ENCODE measurements around the gene KRTAP5-8.
"Not testable (repeated sequence)": the region's sequence is repeated elsewhere in the genome, so short reads cannot be mapped to it uniquely, and the experiment has no call there.

Gene KRTAP5-8

GRCh38 chr11:71558996-71559395 lies 21.2 kb downstream of the KRTAP5-8 start:
- DNase-seq = no peak
- Histone ChIP-seq H3K9me3 (ENCODE audit: control insufficient read depth, low read length) (no peaks in the 10 kb centered on the region), H3K27ac (ENCODE audit: insufficient read depth, low read length, poor library complexity, severe bottlenecking) (no peak overlapping the region), H3K36me3 (ENCODE audit: control insufficient read depth, insufficient read depth, low read length) (no peaks in the 10 kb centered on the region), H3K27me3 (replicated peaks; ENCODE audit: control insufficient read depth, insufficient read depth, low read length, poor library complexity, severe bottlenecking) (no peaks in the 10 kb centered on the region), H3K4me1 (ENCODE audit: control insufficient read depth, insufficient read depth, low read length, poor library complexity, severe bottlenecking) (no peaks in the 10 kb centered on the region), H3K4me3 (ENCODE audit: insufficient read depth, low read depth, low read length, poor library complexity, severe bottlenecking) (no peak overlapping the region)

DNA sequence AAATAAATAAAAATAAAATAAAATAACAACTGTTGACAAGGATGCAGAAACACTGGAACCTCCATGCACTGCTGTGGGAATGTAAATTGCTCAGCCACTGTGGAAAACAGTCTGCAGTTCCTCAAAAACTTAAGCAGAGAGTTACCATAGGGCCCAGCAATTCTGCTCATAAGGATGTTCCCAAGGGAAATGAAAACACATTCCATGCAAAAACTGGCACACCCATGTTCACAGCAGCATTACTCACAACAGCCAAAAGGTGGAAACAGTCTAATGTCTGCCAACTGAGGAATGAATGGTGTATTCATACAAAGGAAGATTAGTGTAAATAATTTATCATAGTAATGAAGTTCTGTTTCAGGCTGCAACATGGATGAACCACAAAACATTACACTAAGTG lies 24.3 kb downstream of the KRTAP5-8 start:
- no peak overlapping the region for H3K4me3 ChIP-seq (ENCODE audit: insufficient read depth, low read depth, low read length, poor library complexity, severe bottlenecking)

GRCh38 chr11:71563406-71563805 lies 25.6 kb downstream of the KRTAP5-8 start:
- no peaks in the 10 kb centered on the region for H3K4me1 ChIP-seq (ENCODE audit: control insufficient read depth, insufficient read depth, low read length, poor library complexity, severe bottlenecking)
- H3K27me3 ChIP-seq (replicated peaks; ENCODE audit: control insufficient read depth, insufficient read depth, low read length, poor library complexity, severe bottlenecking) = no peaks in the 10 kb centered on the region
- H3K4me3 ChIP-seq (ENCODE audit: insufficient read depth, low read depth, low read length, poor library complexity, severe bottlenecking) = no peak overlapping the region
- DNase-seq = no peak
- H3K9me3 ChIP-seq (ENCODE audit: control insufficient read depth, low read length) = no peaks in the 10 kb centered on the region
- no peaks in the 10 kb centered on the region for H3K36me3 ChIP-seq (ENCODE audit: control insufficient read depth, insufficient read depth, low read length)
- no peak overlapping the region for H3K27ac ChIP-seq (ENCODE audit: insufficient read depth, low read length, poor library complexity, severe bottlenecking)

More for the DNA sequence above, 24.3 kb downstream of the KRTAP5-8 start:
- Histone ChIP-seq H3K36me3 (ENCODE audit: control insufficient read depth, insufficient read depth, low read length) (no peaks in the 10 kb centered on the region), H3K4me1 (ENCODE audit: control insufficient read depth, insufficient read depth, low read length, poor library complexity, severe bottlenecking) (no peaks in the 10 kb centered on the region), H3K9me3 (ENCODE audit: control insufficient read depth, low read length) (no peaks in the 10 kb centered on the region), H3K27ac (ENCODE audit: insufficient read depth, low read length, poor library complexity, severe bottlenecking) (no peak overlapping the region), H3K27me3 (replicated peaks; ENCODE audit: control insufficient read depth, insufficient read depth, low read length, poor library complexity, severe bottlenecking) (no peaks in the 10 kb centered on the region)
- DNase-seq = no peak

- H3K27ac ChIP-seq (ENCODE audit: insufficient read depth, low read length, poor library complexity, severe bottlenecking) = no peak overlapping the region
- H3K4me1 ChIP-seq (ENCODE audit: control insufficient read depth, insufficient read depth, low read length, poor library complexity, severe bottlenecking) = no peaks in the 10 kb centered on the region
- H3K27me3 ChIP-seq (replicated peaks; ENCODE audit: control insufficient read depth, insufficient read depth, low read length, poor library complexity, severe bottlenecking) = no peaks in the 10 kb centered on the region
- no peak overlapping the region for H3K4me3 ChIP-seq (ENCODE audit: insufficient read depth, low read depth, low read length, poor library complexity, severe bottlenecking)
- no peaks in the 10 kb centered on the region for H3K36me3 ChIP-seq (ENCODE audit: control insufficient read depth, insufficient read depth, low read length)
- DNase-seq = no peak
- H3K9me3 ChIP-seq (ENCODE audit: control insufficient read depth, low read length) = no peaks in the 10 kb centered on the region
These were observed 26.6 kb downstream of the KRTAP5-8 start for GRCh38 chr11:71564430-71564829.

DNA sequence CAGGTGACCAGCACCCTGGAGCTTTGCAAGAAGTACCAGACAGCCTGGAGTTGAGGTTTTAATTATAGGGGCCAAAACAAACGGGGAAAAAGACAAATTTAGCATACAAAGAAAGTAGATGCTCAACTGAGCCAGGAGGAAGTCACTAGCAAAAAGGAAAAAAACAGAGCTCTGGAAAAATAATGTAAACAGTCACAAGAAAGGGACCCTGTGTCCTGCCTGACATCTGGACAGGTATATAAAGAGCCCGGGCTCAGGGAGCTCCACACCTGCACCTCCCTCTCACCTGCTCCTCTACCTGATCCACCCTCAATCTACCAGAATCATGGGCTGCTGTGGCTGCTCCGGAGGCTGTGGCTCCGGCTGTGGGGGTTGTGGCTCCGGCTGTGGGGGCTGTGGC lies 27.4 kb downstream of the KRTAP5-8 start, which contains the start of gene KRTAP5-10:
TSS of gene KRTAP5-10 (plus strand) at position 301 of the 400 bp plus-strand sequence. CDS start at position 326, 25 bp downstream.
- no peak within 1 kb of the TSS for H3K4me3 ChIP-seq (ENCODE audit: insufficient read depth, low read depth, low read length, poor library complexity, severe bottlenecking)
- no peaks in the 10 kb centered on the region for H3K27me3 ChIP-seq (replicated peaks; ENCODE audit: control insufficient read depth, insufficient read depth, low read length, poor library complexity, severe bottlenecking)

GRCh38 chr11:71566081-71566620 lies 28.3 kb downstream of the KRTAP5-8 start:
- Histone ChIP-seq H3K36me3 (ENCODE audit: control insufficient read depth, insufficient read depth, low read length) (no peaks in the 10 kb centered on the region), H3K27ac (ENCODE audit: insufficient read depth, low read length, poor library complexity, severe bottlenecking) (no peak overlapping the region), H3K4me1 (ENCODE audit: control insufficient read depth, insufficient read depth, low read length, poor library complexity, severe bottlenecking) (no peaks in the 10 kb centered on the region), H3K4me3 (ENCODE audit: insufficient read depth, low read depth, low read length, poor library complexity, severe bottlenecking) (no peak overlapping the region), H3K9me3 (ENCODE audit: control insufficient read depth, low read length) (no peaks in the 10 kb centered on the region), H3K27me3 (replicated peaks; ENCODE audit: control insufficient read depth, insufficient read depth, low read length, poor library complexity, severe bottlenecking) (no peaks in the 10 kb centered on the region)
- no peak for DNase-seq

More for the DNA sequence above, 27.4 kb downstream of the KRTAP5-8 start, which contains the start of gene KRTAP5-10:
- Histone ChIP-seq H3K9me3 (ENCODE audit: control insufficient read depth, low read length) (no peaks in the 10 kb centered on the region), H3K4me1 (ENCODE audit: control insufficient read depth, insufficient read depth, low read length, poor library complexity, severe bottlenecking) (no peaks in the 10 kb centered on the region), H3K27ac (ENCODE audit: insufficient read depth, low read length, poor library complexity, severe bottlenecking) (no peak within 1 kb of the TSS), H3K36me3 (ENCODE audit: control insufficient read depth, insufficient read depth, low read length) (no peaks in the 10 kb centered on the region)
- no peak for DNase-seq

- H3K36me3 ChIP-seq (ENCODE audit: control insufficient read depth, insufficient read depth, low read length); H3K27ac ChIP-seq (ENCODE audit: insufficient read depth, low read length, poor library complexity, severe bottlenecking); DNase-seq; H3K4me1 ChIP-seq (ENCODE audit: control insufficient read depth, insufficient read depth, low read length, poor library complexity, severe bottlenecking); H3K4me3 ChIP-seq (ENCODE audit: insufficient read depth, low read depth, low read length, poor library complexity, severe bottlenecking); H3K9me3 ChIP-seq (ENCODE audit: control insufficient read depth, low read length); H3K27me3 ChIP-seq (replicated peaks; ENCODE audit: control insufficient read depth, insufficient read depth, low read length, poor library complexity, severe bottlenecking): not testable (repeated sequence)
These were observed 29.1 kb downstream of the KRTAP5-8 start for GRCh38 chr11:71566626-71567599.

- H3K27me3 ChIP-seq (replicated peaks; ENCODE audit: control insufficient read depth, insufficient read depth, low read length, poor library complexity, severe bottlenecking); H3K36me3 ChIP-seq (ENCODE audit: control insufficient read depth, insufficient read depth, low read length); H3K27ac ChIP-seq (ENCODE audit: insufficient read depth, low read length, poor library complexity, severe bottlenecking); H3K4me1 ChIP-seq (ENCODE audit: control insufficient read depth, insufficient read depth, low read length, poor library complexity, severe bottlenecking); DNase-seq; H3K4me3 ChIP-seq (ENCODE audit: insufficient read depth, low read depth, low read length, poor library complexity, severe bottlenecking); H3K9me3 ChIP-seq (ENCODE audit: control insufficient read depth, low read length): not testable (repeated sequence)
These were observed 29.8 kb downstream of the KRTAP5-8 start for GRCh38 chr11:71567633-71568032.

GRCh38 chr11:71568704-71569349 lies 31.0 kb downstream of the KRTAP5-8 start:
- no peak overlapping the region for H3K4me3 ChIP-seq (ENCODE audit: insufficient read depth, low read depth, low read length, poor library complexity, severe bottlenecking)
- H3K9me3 ChIP-seq (ENCODE audit: control insufficient read depth, low read length) = no peaks in the 10 kb centered on the region
- DNase-seq = no peak
- no peaks in the 10 kb centered on the region for H3K36me3 ChIP-seq (ENCODE audit: control insufficient read depth, insufficient read depth, low read length)
- H3K4me1 ChIP-seq (ENCODE audit: control insufficient read depth, insufficient read depth, low read length, poor library complexity, severe bottlenecking) = no peaks in the 10 kb centered on the region
- H3K27ac ChIP-seq (ENCODE audit: insufficient read depth, low read length, poor library complexity, severe bottlenecking) = no peak overlapping the region
- no peaks in the 10 kb centered on the region for H3K27me3 ChIP-seq (replicated peaks; ENCODE audit: control insufficient read depth, insufficient read depth, low read length, poor library complexity, severe bottlenecking)

Measured in effector memory CD4-positive, alpha-beta T cell (primary cell).